IPS-18a (cell line): Measurements from ENCODE around the gene NUDT8.
A peak's percentile ranks its signal among the peaks of the same experiment; 100 is the strongest.
"Not testable (repeated sequence)": the region's sequence is repeated elsewhere in the genome, so short reads cannot be mapped to it uniquely, and the experiment has no call there.

ENCODE experiments used
- H3K27ac ChIP-seq: one replicate; pipeline ENCODE4 v1.5.1; 2013; ENCODE audit warnings: low read length
- H3K27me3 ChIP-seq: one replicate; pipeline ENCODE4 v1.6.1; 2013; ENCODE audit warnings: mild to moderate bottlenecking, low read length; ENCODE audit not compliant: control insufficient read depth, insufficient read depth
- H3K36me3 ChIP-seq: one replicate; pipeline ENCODE4 v1.6.1; 2013; ENCODE audit warnings: low read depth, low read length; ENCODE audit not compliant: control insufficient read depth
- H3K4me1 ChIP-seq: one replicate; pipeline ENCODE4 v1.6.1; 2013; ENCODE audit warnings: low read depth, low read length; ENCODE audit not compliant: control insufficient read depth
- H3K4me3 ChIP-seq: one replicate; pipeline ENCODE4 v1.5.1; 2013; ENCODE audit warnings: low read length
- H3K9ac ChIP-seq: one replicate; pipeline ENCODE4 v1.6.1; 2013; ENCODE audit warnings: mild to moderate bottlenecking, low read length, moderate library complexity
- H3K9me3 ChIP-seq: one replicate; pipeline ENCODE4 v1.6.1; 2013; ENCODE audit warnings: low read depth, low read length; ENCODE audit not compliant: control insufficient read depth

Gene NUDT8

DNA sequence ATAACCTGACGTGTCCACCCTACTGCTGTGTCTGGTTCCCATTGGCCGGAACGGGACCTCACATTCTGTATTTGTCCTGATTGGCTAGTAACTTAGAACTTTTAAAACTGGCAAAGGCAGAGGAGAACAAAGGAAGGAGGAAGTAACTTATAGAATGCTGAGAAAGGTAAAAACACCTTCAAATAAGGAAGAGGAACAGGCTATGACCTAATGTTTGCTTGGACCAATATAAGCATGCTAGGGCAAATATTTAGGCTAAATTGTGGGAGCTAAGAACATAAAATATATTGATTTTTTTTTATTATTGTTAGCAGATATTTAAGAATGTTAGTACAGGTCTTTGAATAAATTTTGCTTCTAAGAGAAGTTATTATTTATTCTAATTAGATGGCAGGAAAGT, 7.7 kb upstream of the NUDT8 start:
- H3K27me3 ChIP-seq = peaks cover 17% of the 10 kb centered on the region
- H3K4me1 ChIP-seq, H3K4me3 ChIP-seq, H3K9ac ChIP-seq, H3K36me3 ChIP-seq, H3K27ac ChIP-seq, H3K9me3 ChIP-seq: not testable (repeated sequence)

DNA sequence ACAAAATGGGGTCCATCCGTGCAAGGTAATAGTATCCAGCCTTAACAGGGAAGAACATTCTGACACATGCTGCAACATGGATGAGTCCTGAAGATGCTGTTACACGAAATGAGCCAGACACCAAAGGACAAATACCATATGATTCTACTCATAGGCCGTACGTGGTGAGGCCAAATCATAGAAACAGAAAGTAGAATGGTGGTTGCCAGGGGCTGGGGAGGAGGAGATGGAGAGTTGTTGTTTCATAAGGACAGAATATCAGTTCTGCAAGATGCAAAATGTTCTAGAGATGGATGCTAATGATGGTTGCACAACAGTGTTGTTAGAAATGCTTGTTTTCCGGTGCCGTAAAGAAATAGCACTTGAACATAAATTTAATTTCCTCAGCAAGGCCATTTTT, 7.2 kb upstream of the NUDT8 start:
- Histone ChIP-seq H3K36me3 (no peaks in the 10 kb centered on the region), H3K4me3 (no peak overlapping the region), H3K4me1 (no peaks in the 10 kb centered on the region), H3K27ac (no peak overlapping the region), H3K9me3 (no peaks in the 10 kb centered on the region), H3K27me3 (peaks cover 17% of the 10 kb centered on the region), H3K9ac (no peak overlapping the region)

DNA sequence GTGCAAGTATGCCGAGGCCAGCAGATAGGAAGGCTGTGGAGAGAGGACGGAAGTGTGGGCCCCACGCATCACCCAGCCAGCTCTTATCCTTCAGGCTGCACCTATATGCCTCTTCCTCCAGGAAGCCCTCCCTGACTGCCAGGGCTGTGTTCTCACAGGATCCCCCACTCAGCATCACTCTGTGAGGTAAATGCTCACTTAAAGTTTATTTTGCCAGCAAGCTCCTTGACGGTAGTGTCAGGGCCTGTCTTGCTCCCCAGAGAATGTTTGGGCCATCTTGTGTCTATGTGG, 5.4 kb upstream of the NUDT8 start:
- H3K36me3 ChIP-seq = no peaks in the 10 kb centered on the region
- no peaks in the 10 kb centered on the region for H3K4me1 ChIP-seq
- H3K4me3 ChIP-seq = no peak overlapping the region
- H3K27ac ChIP-seq = no peak overlapping the region
- H3K27me3 ChIP-seq = peaks cover 8% of the 10 kb centered on the region
- no peak overlapping the region for H3K9ac ChIP-seq
- H3K9me3 ChIP-seq = no peaks in the 10 kb centered on the region

DNA sequence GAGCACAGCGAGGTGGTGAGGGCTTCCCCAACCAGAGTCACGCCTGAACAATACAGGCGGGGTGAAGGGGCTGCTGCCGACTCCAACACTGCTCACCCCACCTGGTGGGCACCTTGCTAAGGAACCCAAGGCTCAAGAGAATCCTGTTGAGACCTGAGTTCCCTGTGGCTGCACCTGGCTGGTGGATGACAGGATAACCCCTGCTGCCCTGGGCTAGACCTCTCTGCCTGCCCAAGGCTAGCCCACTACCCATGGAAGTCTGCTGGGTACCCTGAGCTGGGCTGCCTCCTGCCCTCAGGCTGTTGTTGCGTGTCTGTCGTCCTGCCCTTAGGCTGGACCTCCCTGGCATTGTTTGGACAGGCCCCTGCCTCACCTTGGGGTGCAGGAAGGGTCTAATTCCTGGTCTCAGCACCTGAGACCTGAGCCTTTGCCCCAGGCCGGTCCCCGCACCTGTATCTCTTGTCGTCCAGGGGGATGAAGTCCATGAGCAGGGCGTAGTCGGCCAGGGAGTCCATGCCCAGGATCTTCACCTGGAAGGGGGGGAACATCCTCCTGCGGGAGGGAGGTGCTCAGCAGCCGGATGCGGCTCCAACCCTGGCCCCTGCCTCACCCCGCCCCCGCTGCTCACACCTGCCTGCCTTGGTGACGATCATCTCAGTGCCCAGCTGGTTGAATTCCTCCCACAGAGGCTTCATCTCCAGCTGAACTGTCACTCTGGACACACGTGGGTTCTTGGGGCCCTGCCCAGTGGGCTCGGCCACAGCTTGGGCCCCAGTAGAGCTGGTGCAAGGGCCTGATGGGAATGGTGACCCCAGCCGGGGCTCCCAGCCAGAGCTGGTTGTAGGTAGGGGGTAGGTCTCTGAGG, 4.9 kb upstream of the NUDT8 start:
- Histone ChIP-seq H3K4me3 (no peak overlapping the region), H3K27ac (no peak overlapping the region), H3K36me3 (no peaks in the 10 kb centered on the region), H3K9ac (no peak overlapping the region), H3K27me3 (peaks cover 2% of the 10 kb centered on the region), H3K4me1 (no peaks in the 10 kb centered on the region), H3K9me3 (no peaks in the 10 kb centered on the region)

DNA sequence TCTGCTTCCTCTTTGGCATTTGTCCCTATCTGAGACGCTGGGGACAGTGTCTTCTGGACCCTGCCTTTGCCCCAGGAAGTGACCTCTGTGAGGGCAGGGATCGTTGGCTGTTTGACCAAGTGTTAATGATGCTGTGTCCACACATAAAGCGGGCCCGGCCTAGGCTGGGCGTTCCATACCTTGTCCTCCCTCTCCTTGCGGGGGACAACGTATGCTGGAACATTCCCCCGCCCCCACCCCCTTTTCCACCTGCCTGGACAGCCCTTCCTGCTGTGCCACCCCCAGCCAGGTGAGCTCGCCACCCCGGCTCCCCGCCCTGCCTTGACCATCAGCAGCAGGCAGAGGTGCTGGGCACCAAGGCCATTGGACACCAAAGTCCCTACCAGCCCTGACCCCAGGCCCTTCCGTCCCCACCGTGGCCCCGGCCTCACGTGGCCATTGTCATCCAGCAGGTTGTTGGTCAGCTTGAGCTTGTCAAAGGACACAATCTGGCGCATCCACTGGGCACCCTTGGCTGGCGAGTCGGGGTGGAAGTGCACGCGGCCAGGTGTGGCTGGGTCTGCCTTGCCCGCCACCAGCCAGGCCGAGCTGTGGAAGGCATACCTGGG, 4.1 kb upstream of the NUDT8 start:
- Histone ChIP-seq H3K4me1 (no peaks in the 10 kb centered on the region), H3K4me3 (no peak overlapping the region), H3K27me3 (no peaks in the 10 kb centered on the region), H3K9ac (no peak overlapping the region), H3K9me3 (no peaks in the 10 kb centered on the region), H3K36me3 (no peaks in the 10 kb centered on the region), H3K27ac (no peak overlapping the region)

DNA sequence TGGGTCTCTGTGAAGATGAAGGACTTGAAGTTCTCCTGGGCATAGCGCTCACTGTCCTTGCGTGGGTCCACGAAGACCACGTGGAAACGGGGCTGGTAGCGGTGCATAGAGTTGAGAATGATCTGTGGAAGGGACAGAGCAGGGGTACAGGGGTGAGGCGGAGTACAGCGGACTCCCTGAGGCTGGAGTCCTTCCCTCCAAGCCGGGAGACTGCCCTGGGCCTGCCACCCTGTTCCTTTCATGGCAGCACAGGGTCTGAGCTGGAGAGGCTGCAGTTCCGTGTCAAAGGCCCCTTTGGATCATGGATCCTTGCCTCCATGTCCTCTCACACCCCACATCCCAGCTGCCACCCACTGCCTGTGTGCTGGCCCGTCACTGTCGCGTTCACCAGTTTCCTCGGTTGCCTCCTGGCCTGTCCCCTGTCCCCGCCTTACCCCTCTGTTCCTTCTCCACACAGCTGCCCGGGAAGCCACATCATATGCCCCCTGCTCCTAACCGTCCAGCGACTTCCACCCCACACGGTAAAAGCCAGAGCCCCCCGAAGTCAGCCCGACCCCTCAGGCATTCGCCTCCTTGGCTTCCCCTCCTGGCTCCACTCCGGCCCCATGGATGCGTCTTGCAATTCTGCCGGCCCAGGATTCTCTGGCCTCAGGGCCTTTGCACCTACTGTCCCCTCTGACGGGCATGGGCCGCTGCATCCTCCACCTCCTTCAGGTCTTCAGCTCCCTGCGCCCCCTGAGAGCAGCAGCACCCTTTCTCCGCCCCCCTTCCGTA, 3.4 kb upstream of the NUDT8 start:
- Histone ChIP-seq H3K4me1 (no peaks in the 10 kb centered on the region), H3K9me3 (no peaks in the 10 kb centered on the region), H3K9ac (no peak overlapping the region), H3K36me3 (no peaks in the 10 kb centered on the region), H3K27ac (no peak overlapping the region), H3K4me3 (no peak overlapping the region), H3K27me3 (no peaks in the 10 kb centered on the region)

DNA sequence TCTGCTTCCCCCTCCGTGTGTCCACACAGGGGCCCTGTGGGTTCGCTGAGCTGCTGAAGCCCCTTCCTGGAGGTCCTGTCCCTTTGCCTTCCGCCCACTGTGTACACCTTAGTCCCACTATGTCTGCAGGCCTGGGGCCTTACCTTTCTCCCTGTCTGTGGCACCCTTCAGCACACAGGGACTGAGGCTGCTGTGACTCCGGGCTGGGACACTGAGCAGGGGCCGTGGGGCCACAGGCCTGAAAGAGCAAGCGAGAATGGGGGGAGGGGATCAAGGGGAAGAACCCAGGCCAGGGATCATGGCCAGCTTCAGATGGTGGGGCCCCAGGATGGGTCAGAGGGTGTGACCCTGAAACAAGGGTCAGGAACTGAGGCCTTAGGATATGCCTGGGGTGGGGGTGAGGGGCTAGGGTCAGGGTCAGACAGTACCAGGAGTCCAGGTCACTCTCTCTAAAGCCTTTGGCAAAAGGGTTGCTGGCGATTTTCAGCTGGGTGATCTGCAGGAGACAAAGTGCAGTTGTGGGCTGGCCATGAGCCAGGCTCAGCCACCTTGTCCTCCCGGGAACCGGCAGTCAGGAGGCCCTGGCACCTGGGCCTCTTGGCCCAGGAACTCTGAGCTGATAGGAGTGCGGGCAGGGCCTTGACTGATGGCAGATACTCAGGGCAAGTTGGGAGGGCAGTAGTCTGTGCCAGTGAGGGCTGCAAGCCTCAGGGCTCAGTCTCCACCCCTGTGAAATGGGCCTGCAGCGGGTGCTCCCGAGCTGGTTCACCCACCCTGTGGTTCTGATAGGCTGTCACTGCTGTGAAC, 2.6 kb upstream of the NUDT8 start:
- H3K4me3 ChIP-seq = no peak overlapping the region
- H3K9ac ChIP-seq = no peak overlapping the region
- H3K4me1 ChIP-seq = no peaks in the 10 kb centered on the region
- no peaks in the 10 kb centered on the region for H3K27me3 ChIP-seq
- H3K27ac ChIP-seq = no peak overlapping the region
- H3K9me3 ChIP-seq = no peaks in the 10 kb centered on the region
- peaks cover 3% of the 10 kb centered on the region for H3K36me3 ChIP-seq

DNA sequence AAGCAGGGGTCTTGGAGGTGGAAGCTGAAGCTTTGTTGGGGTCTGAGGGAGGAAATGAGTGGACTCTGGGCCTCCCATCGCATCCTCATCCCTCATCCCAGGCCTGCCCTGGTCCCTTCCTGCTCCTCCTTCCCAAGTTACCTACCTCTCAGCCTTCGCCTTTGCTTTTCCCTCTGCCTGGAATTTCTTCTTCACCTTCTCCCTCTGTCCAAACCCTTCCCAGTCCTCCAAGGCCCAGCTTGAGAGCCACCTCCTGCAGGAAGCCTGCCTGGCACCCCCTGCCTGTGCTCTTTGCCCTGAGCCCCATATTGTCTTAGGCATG, 2.1 kb upstream of the NUDT8 start:
- H3K4me3 ChIP-seq = no peak overlapping the region
- H3K36me3 ChIP-seq = peaks cover 7% of the 10 kb centered on the region
- no peaks in the 10 kb centered on the region for H3K4me1 ChIP-seq
- no peaks in the 10 kb centered on the region for H3K9me3 ChIP-seq
- no peaks in the 10 kb centered on the region for H3K27me3 ChIP-seq
- no peak overlapping the region for H3K27ac ChIP-seq
- H3K9ac ChIP-seq = no peak overlapping the region

DNA sequence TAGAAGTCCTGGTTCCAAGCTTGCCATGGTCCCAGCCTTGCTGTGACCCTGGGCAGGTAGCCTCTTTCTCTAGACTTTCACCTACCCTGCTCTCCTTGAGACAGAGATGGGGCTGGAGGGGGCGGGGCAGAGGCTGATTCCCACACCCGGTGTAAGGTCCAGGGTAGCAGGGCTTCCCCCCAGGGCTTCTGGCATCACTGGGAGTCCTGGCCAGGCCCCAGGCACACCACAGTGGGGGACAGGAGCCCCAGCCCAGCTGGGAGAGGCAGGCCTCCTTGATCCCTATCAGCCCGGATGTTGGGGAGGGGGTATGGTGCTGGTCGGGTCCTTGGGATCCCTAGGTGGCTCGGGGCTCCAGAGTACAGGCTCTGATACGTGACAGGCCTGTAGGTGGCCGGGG, 1.7 kb upstream of the NUDT8 start:
- H3K36me3 ChIP-seq = peaks cover 7% of the 10 kb centered on the region
- H3K4me3 ChIP-seq = peak overlapping the region; percentile 72
- H3K27ac ChIP-seq = no peak overlapping the region
- no peaks in the 10 kb centered on the region for H3K4me1 ChIP-seq
- no peaks in the 10 kb centered on the region for H3K27me3 ChIP-seq
- no peak overlapping the region for H3K9ac ChIP-seq
- no peaks in the 10 kb centered on the region for H3K9me3 ChIP-seq

DNA sequence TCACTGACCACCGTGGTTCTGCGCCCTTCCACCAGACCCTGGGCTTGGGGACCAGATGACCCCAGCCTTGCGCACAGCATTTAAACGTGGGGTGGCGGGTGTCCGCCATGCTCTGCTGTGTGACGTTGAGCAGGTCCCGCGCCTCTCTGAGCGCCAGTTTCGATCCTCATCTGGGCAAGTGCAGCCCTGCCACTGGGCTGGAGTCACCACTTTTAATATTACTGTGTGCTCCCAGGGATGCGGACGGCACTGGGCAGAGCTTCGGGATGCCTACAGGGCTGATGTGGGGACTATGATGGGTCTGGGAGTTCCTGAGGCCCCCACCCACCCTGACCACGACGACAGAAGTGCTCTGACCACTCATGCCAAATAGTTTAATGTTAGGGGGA, 1.2 kb upstream of the NUDT8 start:
- Histone ChIP-seq H3K27ac (no peak overlapping the region), H3K9ac (peak overlapping the region; percentile 6)

DNA sequence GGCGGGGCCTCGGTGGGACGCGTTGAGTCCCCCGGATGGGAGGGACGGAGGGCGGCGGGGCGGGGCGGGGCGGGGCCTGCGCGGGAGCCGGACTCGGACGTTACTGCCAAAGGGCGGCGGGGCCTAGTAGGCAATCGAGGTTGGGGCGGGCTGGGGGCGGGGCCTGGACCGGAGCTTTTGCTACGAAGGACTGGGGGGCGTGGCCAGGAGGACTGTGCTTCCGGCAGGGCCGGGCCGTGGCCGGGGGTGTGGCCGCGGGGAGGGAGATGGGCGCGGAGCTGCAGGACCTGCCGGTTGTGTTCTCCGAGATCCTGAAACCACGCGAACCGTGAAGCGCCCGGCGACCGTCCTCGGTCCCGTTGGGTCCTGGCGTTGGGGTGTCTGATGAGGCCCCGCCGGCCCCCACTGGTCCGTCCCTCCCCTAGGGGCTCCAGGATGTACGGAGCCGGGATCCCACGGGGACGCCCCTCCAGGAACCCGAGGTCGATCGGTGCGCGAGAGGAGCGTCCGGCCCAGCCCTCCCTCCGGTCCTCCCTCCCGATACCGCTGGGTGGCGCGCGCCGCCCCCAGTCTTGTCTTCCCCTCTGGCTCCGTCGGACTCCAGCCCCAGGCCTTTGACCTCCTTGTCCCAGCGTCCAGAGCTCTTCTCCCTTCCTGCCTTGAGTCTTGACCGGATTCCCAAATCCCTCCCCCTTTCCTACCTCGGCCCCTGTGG, 648 bp upstream of the NUDT8 start:
- peak overlapping the region; percentile 72 for H3K4me3 ChIP-seq
- peaks cover 10% of the 10 kb centered on the region for H3K36me3 ChIP-seq
- H3K9ac ChIP-seq = peak overlapping the region; percentile 6
- H3K27ac ChIP-seq = no peak overlapping the region
- no peaks in the 10 kb centered on the region for H3K27me3 ChIP-seq
- no peaks in the 10 kb centered on the region for H3K4me1 ChIP-seq
- no peaks in the 10 kb centered on the region for H3K9me3 ChIP-seq

More for the DNA sequence above, 1.2 kb upstream of the NUDT8 start:
- Histone ChIP-seq H3K36me3 (peaks cover 10% of the 10 kb centered on the region), H3K27me3 (no peaks in the 10 kb centered on the region), H3K4me1 (no peaks in the 10 kb centered on the region), H3K9me3 (no peaks in the 10 kb centered on the region), H3K4me3 (peak overlapping the region; percentile 72)
